B cell (primary cell): ENCODE results near the gene CFAP54.

Experiments
- CTCF ChIP-seq: fragments of 200-600 bp; IDR thresholded peaks from one replicate; pipeline ENCODE4 v1.8.0; 2022; ENCODE audit warnings: antibody characterized with exemption, mild to moderate bottlenecking
- EZH2 ChIP-seq: IDR thresholded peaks from 2 replicates; pipeline ENCODE4 v1.6.1; 2012; ENCODE audit warnings: borderline replicate concordance, low read depth, mild to moderate bottlenecking, moderate library complexity, low read length; ENCODE audit not compliant: insufficient read depth, poor library complexity, severe bottlenecking

- TF ChIP-seq EZH2 (no peak), CTCF (no peak)
These were observed 59.0 kb downstream of the CFAP54 start for GRCh38 chr12:96548384-96548783.
